Breast epithelium (tissue), 3 donors: Measurements from ENCODE around the gene RNF19B.

Experiments used
- POLR2A ChIP-seq: fragments of 450-650 bp; IDR thresholded peaks from one replicate; pipeline ENCODE4 v1.6.1; 2016; ENCODE audit warnings: antibody characterized with exemption, mild to moderate bottlenecking, moderate library complexity
- TF ChIP-seq, protein P1 (sequence below), 3 donors: fragments of 450-650 bp; IDR thresholded peaks; one replicate each; pipeline ENCODE4 v1.5.1; 2016 to 2017; ENCODE audit warnings: antibody characterized with exemption in 3 of 3, mild to moderate bottlenecking in 3 of 3, moderate library complexity in 3 of 3

GRCh38 chr1:33003657-33004056 lies 39.0 kb upstream of the RNF19B start:
- TF ChIP-seq, protein P1, sequence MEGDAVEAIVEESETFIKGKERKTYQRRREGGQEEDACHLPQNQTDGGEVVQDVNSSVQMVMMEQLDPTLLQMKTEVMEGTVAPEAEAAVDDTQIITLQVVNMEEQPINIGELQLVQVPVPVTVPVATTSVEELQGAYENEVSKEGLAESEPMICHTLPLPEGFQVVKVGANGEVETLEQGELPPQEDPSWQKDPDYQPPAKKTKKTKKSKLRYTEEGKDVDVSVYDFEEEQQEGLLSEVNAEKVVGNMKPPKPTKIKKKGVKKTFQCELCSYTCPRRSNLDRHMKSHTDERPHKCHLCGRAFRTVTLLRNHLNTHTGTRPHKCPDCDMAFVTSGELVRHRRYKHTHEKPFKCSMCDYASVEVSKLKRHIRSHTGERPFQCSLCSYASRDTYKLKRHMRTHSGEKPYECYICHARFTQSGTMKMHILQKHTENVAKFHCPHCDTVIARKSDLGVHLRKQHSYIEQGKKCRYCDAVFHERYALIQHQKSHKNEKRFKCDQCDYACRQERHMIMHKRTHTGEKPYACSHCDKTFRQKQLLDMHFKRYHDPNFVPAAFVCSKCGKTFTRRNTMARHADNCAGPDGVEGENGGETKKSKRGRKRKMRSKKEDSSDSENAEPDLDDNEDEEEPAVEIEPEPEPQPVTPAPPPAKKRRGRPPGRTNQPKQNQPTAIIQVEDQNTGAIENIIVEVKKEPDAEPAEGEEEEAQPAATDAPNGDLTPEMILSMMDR (IDR thresholded peaks at IDR 0.05): no peak
- TF ChIP-seq POLR2A: no peak
